DND-41 (cell line): ENCODE measurements around the gene NDUFB2.
"Not testable (repeated sequence)": the region's sequence is repeated elsewhere in the genome, so short reads cannot be mapped to it uniquely, and the experiment has no call there.

ENCODE experiments used
- ATAC-seq: fragments of 200-7000 bp; cut with Tn5 transposase; 3 replicates; pipeline ENCODE4 v1.9.1; 2021; ENCODE audit warnings: low read depth; ENCODE audit not compliant: insufficient read depth
- DNase-seq: peaks from one replicate; pipeline ENCODE4 v3.0.0-alpha.2; 2020
- H2AFZ ChIP-seq: 2 replicates; pipeline ENCODE4 v1.6.0; 2012; ENCODE audit warnings: low read depth, low read length
- H3K27ac ChIP-seq: 2 replicates; pipeline ENCODE4 v1.5.1; 2012; ENCODE audit warnings: low read length, inconsistent platforms
- H3K27me3 ChIP-seq: fragments of 200-600 bp; sonication (generic); 2 replicates; pipeline ENCODE4 v1.6.0; 2012; ENCODE audit warnings: low read length, mild to moderate bottlenecking, inconsistent platforms; ENCODE audit not compliant: insufficient read depth, poor library complexity
- H3K36me3 ChIP-seq: 2 replicates; pipeline ENCODE4 v1.5.1; 2012; ENCODE audit warnings: low read length, inconsistent platforms; ENCODE audit not compliant: insufficient read depth
- H3K4me1 ChIP-seq: 2 replicates; pipeline ENCODE4 v1.5.1; 2012; ENCODE audit warnings: mild to moderate bottlenecking, low read length; ENCODE audit not compliant: insufficient read depth
- H3K4me2 ChIP-seq: 2 replicates; pipeline ENCODE4 v1.6.0; 2012; ENCODE audit warnings: mild to moderate bottlenecking, moderate library complexity, low read length, inconsistent platforms; ENCODE audit not compliant: insufficient read depth
- H3K4me3 ChIP-seq, 2 experiments: fragments of 200-600 bp in 1 of 2; shearing (Covaris generic) in 1 of 2; 2 replicates each; pipeline ENCODE4 v1.5.1; 2012 to 2016; ENCODE audit warnings: inconsistent platforms in 2 of 2, low read length in 2 of 2, mild to moderate bottlenecking in 2 of 2, low read depth in 1 of 2, moderate library complexity in 1 of 2
- H3K79me2 ChIP-seq: 2 replicates; pipeline ENCODE4 v1.6.0; 2012; ENCODE audit warnings: low read length, inconsistent platforms; ENCODE audit not compliant: insufficient read depth
- H3K9ac ChIP-seq: 2 replicates; pipeline ENCODE4 v1.6.0; 2012; ENCODE audit warnings: low read depth, mild to moderate bottlenecking, inconsistent platforms, low read length, moderate library complexity
- H3K9me3 ChIP-seq: 2 replicates; pipeline ENCODE4 v1.5.1; 2012; ENCODE audit warnings: low read length, moderate library complexity, mild to moderate bottlenecking, inconsistent platforms; ENCODE audit not compliant: insufficient read depth, severe bottlenecking
- H4K20me1 ChIP-seq: 2 replicates; pipeline ENCODE4 v1.6.0; 2012; ENCODE audit warnings: low read length; ENCODE audit not compliant: insufficient read depth
- CTCF ChIP-seq: IDR thresholded peaks from 2 replicates; pipeline ENCODE4 v1.5.1; 2012; ENCODE audit warnings: borderline replicate concordance, low read length, moderate library complexity, mild to moderate bottlenecking; ENCODE audit not compliant: poor library complexity, severe bottlenecking; ENCODE audit errors: extremely low read depth
- EZH2 ChIP-seq: IDR thresholded peaks from 3 replicates; pipeline ENCODE4 v1.6.1; 2012; ENCODE audit warnings: borderline replicate concordance, low read depth, mild to moderate bottlenecking, moderate library complexity, low read length, inconsistent platforms; ENCODE audit not compliant: severe bottlenecking

Gene NDUFB2

GRCh38 chr7:140704205-140704604, 7.7 kb downstream of the NDUFB2 start:
- Histone ChIP-seq H3K9me3 (no peaks in the 10 kb centered on the region), H3K79me2 (peaks cover 49% of the 10 kb centered on the region), H3K4me2 (no peak overlapping the region), H2AFZ (no peak overlapping the region), H3K27ac (no peak overlapping the region), H3K36me3 (peaks cover 35% of the 10 kb centered on the region), H3K9ac (no peak overlapping the region), H3K27me3 (no peaks in the 10 kb centered on the region), H3K4me3 (no peak overlapping the region), H3K4me1 (peaks cover 7% of the 10 kb centered on the region), H4K20me1 (peaks cover 8% of the 10 kb centered on the region; the same call in 1 of the 2 replicates)
- ATAC-seq (no peak), DNase-seq (no peak)
- TF ChIP-seq CTCF (no peak), EZH2 (no peak)

DNA sequence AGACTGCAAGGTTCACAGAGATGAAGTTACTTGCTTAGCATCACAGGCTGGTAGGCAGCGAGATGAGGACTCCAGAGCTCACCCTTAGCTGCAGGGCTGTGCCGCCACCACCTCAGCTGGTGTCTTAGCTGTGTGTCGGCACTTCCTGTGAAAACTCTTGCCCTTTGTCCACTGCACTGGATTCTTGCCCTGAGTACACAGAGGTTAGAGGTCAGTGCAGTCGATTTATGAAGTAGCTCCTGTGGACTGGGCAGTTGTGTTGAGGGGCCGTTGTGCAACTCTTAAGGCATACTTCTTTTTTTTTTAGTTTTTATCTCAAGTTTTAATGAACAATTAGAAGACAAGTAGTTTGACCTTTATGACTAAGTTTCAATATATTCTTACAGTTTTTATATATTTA, 10.6 kb downstream of the NDUFB2 start:
- Histone ChIP-seq H3K36me3 (peaks cover 30% of the 10 kb centered on the region), H3K27me3 (no peaks in the 10 kb centered on the region), H3K4me2 (no peak overlapping the region), H3K9me3 (no peaks in the 10 kb centered on the region), H3K9ac (no peak overlapping the region), H4K20me1 (no peaks in the 10 kb centered on the region; the same call in 1 of the 2 replicates), H3K27ac (no peak overlapping the region), H3K4me3 (no peak overlapping the region), H2AFZ (no peak overlapping the region), H3K4me1 (no peaks in the 10 kb centered on the region), H3K79me2 (peaks cover 21% of the 10 kb centered on the region)
- no peak for ATAC-seq
- DNase-seq: no peak
- TF ChIP-seq EZH2: no peak
- no peak for TF ChIP-seq CTCF

GRCh38 chr7:140708764-140709163, 12.3 kb downstream of the NDUFB2 start:
- not testable (repeated sequence) for H2AFZ ChIP-seq, H3K4me1 ChIP-seq, ATAC-seq, H3K4me2 ChIP-seq, H4K20me1 ChIP-seq, DNase-seq, H3K27me3 ChIP-seq, H3K9me3 ChIP-seq, H3K27ac ChIP-seq, H3K4me3 ChIP-seq, H3K9ac ChIP-seq, H3K79me2 ChIP-seq
- peaks cover 30% of the 10 kb centered on the region for H3K36me3 ChIP-seq

DNA sequence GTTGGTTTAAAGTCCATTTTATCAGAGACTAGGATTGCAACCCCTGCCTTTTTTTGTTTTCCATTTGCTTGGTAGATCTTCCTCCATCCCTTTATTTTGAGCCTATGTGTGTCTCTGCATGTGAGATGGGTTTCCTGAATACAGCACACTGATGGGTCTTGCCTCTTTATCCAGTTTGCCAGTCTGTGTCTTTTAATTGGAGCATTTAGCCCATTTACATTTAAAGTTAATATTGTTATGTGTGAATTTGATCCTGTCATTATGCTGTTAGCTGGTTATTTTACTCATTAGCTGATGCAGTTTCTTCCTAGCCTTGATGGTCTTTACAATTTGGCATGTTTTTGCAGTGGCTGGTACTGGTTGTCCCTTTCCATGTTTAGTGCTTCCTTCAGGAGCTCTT, 15.9 kb downstream of the NDUFB2 start:
- not testable (repeated sequence) for H4K20me1 ChIP-seq, H3K4me2 ChIP-seq, H3K36me3 ChIP-seq, H3K4me3 ChIP-seq, H3K79me2 ChIP-seq, H3K27ac ChIP-seq, H3K4me1 ChIP-seq, H3K27me3 ChIP-seq, H3K9ac ChIP-seq, ATAC-seq, DNase-seq, H2AFZ ChIP-seq, H3K9me3 ChIP-seq
